GM18526 (cell line): ENCODE measurements around the gene VSIG10L.

Experiments
- POLR2A ChIP-seq: IDR thresholded peaks from 3 replicates; pipeline ENCODE4 v1.6.1; 2011; ENCODE audit not compliant: insufficient read length; ENCODE audit errors: extremely low read depth

Gene VSIG10L

DNA sequence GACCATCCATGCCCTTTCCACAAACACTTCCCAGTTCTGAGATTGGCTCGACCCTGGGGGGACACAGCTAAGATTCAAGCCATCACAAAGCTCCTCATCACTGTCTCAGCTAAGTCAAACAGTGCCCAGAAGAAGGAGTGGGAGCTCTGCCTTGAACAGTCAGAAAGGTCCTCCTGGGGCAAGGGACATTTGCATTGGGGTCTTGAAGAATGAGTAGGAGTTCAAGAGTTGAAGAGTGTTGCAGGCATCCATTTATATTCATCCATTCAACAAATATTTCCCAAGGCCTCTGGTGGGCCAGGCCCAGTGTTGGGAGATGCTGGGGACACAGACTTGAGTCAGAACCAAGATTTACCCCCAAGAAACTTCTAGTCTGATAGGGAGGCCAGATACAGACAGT, 24.0 kb downstream of the VSIG10L start:
- TF ChIP-seq POLR2A: no peak

DNA sequence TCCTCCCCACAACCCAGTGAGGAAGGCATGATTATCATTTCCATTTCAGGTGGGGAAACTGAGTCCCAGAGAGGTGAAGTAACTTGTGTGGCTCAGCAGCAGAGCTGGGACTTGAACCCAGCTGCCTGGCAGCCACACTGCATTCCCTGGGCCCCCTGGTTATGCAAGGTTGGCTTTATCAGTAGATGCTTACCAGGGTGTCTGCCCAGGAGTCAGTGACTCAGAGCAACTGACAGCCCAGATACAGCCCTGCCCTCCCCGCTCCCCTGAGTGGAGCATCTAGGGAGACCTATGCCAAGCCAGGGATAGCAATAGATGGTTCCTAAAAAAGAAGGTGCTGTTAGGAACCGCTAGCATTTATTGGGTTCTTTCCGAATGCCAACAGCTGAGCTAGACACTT, 24.6 kb downstream of the VSIG10L start:
- no peak for TF ChIP-seq POLR2A

DNA sequence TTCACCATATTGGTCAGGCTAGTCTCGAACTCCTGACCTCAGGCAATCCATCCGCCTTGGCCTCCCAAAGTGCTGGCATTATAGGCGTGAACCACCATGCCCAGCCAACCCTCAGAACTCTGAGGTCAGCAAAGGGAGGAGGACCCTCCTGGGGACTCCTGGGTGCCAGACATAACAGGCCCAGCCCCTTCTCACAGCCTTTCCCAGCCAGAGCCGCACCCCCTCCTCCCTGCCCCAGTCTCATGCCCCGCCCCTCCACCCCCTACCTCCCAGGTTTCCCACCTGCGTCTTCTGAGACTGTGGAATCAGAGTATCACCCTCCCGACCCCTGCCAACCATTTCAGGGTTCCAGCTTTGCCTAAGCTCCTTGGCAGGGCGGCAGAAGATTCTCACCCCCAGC, 25.3 kb downstream of the VSIG10L start:
- TF ChIP-seq POLR2A: no peak

DNA sequence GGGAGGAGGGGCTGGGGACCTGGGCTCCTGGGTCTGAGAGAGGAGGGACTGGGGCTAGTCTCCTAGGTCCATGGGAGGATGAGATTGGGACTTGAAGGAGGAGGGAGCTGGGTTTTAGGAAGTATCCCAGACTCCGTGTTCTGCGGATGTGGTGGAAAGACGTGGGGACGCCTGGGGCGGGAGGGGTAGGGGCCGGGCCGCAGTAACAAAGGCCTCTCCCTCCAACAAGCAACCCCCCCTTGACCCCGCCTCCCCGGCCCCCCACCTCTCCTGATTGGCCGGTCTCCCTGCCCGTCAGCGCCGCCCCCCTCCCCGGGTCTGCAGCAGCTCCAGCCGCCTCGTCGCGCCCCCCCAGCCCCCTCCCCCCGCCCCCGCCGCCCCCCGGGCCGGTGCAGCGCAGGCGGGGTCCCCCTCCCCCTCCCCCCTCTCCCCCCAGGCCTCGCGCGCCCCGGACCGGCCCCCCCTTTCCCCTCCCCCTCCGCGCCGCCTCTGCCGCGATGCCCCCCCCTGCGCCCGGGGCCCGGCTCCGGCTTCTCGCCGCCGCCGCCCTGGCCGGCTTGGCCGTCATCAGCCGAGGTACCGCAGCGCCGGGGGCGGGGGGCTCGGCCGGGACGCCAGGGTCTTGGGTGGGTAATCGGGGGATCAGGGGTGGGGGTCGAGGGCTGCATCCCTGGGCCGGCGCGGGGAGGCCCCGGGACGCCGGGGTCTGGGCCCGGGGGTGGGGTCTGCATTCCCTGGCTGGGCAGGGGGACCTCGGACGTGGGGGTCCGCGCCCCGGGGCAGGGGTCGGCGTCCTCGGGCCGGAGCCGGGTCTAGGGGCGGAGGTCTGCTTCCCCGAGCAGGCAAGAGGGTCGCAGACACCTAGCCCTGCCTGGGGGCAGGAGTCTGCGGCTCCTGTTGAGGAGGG, 30.3 kb downstream of the VSIG10L start, which contains the start of gene IGLON5:
Gene IGLON5 (plus strand): TSS at position 294 of the 907 bp plus-strand sequence. CDS start 204 bp downstream, at position 498.
- no peak for TF ChIP-seq POLR2A

DNA sequence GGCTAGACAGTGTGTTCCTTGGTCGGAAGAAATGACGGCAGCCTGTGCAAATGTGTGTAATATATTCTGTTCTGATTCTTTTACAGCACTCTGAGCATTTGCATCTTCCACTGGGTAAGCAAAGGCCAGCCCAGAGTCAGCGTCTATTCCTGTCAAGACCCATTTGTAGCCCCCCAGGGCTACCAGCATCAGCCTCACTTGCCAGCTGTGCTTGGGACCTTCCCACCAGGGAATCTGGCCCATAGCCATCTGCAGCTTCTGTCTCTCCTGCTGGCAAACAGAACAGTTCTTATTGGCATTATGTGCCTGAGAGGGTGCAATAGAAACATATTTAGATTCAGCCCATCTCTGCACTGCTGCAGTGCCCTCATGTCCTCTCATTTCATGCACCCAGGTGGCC, 36.5 kb downstream of the VSIG10L start:
- TF ChIP-seq POLR2A: no peak

DNA sequence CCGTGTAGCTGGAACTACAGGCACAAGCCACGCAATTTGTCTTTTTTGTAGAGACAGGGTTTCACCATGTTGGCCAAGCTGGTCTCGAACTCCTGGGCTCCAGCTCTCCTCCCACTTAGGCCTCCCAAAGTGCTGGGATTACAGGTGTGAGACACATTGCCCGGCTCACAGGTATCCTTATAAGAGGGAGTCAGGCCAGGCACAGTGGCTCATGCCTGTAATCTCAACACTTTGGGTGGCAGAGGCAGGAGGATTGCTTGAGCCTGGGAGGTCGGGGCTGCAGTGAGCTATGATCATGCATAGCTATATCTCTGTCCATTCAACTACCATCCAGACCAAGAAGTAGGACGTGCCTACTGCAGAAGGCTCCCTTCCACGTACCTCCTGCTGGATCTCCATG, 40.7 kb downstream of the VSIG10L start:
- no peak for TF ChIP-seq POLR2A

GRCh38 chr19:51297406-51297805, 44.5 kb downstream of the VSIG10L start:
- no peak for TF ChIP-seq POLR2A

GRCh38 chr19:51296336-51297093, 45.4 kb downstream of the VSIG10L start:
- TF ChIP-seq POLR2A: no peak

GRCh38 chr19:51295382-51296126, 46.4 kb downstream of the VSIG10L start:
- TF ChIP-seq POLR2A: no peak

GRCh38 chr19:51294977-51295375, 47.0 kb downstream of the VSIG10L start:
- no peak for TF ChIP-seq POLR2A

- no peak for TF ChIP-seq POLR2A
These were observed 47.5 kb downstream of the VSIG10L start for GRCh38 chr19:51294211-51294976.

GRCh38 chr19:51293571-51294210, 48.2 kb downstream of the VSIG10L start:
- TF ChIP-seq POLR2A: no peak

GRCh38 chr19:51292971-51293370, 49.0 kb downstream of the VSIG10L start:
- TF ChIP-seq POLR2A: no peak

GRCh38 chr19:51289635-51290034, 52.3 kb downstream of the VSIG10L start:
- no peak for TF ChIP-seq POLR2A

DNA sequence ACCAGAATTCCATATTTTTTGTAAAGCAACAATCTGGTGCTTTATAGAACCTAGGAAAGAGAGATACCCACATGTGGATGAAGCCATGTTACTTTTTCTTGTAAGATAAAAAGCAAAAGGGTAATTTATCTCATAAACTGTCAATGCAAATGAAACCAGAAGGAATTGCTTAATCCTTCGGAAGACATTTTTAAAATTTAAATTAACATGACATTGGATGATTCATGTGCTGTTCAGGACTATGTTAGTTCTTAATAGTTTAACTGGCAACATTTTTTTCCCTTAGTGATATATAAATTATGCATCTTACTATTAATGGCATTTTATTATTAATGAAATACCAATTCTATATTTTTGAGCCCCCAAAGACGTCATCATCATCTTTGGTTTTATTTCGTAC, 56.3 kb downstream of the VSIG10L start:
- no peak for TF ChIP-seq POLR2A

GRCh38 chr19:51282335-51282734, 59.6 kb downstream of the VSIG10L start:
- TF ChIP-seq POLR2A: no peak
